NCI-H1048 (cell line): ENCODE measurements around the gene PIP4K2B.

Experiments
- DNase-seq: peaks from one replicate; lab custom pipeline; 2025; lab: John Stamatoyannopoulos, UW

PIP4K2B gene

DNA sequence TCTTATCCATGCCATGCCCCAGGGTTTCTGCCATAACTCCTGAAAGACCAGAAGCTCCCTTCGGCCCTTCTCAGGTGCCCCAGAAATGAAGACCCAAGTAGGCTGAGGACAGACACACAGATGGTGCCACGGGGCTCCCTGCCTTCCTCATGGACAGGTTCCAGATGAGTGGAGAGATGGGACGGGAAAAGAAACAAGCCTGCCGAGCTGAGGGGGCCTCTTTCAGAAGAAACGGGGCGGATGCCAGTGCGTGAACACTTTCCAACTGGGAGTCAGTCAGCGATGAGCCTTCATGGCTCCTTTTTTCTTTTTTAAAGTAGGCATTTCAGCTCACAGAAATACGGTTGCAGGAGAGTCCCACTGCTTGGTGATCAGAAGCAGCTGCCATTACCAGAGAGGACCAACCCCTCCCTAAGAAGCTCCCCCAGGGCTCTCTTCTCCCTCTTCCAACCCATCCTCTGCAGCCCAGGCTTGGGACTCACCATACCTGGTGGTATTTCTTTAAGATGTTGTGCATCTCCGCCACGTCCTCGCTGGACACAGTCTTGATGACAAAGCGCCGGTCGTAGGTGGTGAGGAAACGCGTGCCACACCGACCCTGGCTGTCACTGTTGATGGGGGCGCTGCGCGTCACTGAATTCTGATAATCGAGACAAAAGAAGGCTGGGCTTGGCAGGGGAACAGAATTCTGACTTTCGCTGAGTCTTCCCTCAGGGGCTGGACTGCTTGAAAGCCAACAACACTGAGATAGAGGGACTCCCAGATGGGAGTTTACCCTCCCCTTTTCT is 19.2 kb downstream of the PIP4K2B start:
- no peak for DNase-seq

DNA sequence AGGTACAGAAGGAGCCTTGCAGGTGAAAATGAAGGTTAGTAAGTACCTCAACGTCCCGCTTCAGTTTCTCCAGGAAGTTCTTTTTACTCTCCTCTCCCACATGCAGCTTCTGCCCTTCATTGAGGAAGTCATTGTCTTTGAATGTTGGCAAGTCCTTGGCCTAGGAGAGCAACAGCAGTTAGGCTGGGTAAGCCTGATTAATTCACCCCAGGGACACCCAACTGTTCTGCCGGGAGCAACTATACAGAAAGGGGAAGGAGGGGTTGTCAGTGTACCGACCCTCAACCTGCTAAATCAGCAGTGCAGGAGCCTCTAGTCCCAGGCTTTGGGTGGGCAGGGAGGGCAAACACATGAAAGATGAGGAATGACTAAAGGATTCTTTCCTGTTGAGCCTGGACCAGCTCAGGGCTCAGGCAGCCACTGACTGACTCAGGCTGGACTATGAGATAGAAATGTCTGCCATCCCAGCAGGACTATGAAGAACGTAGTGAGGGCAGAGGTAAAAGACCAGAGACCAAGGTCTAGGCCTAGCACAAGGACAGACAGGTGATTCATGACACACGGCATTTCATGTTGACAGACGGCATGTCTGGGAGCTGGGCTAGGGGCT is 21.6 kb downstream of the PIP4K2B start:
- DNase-seq, result no peak

DNA sequence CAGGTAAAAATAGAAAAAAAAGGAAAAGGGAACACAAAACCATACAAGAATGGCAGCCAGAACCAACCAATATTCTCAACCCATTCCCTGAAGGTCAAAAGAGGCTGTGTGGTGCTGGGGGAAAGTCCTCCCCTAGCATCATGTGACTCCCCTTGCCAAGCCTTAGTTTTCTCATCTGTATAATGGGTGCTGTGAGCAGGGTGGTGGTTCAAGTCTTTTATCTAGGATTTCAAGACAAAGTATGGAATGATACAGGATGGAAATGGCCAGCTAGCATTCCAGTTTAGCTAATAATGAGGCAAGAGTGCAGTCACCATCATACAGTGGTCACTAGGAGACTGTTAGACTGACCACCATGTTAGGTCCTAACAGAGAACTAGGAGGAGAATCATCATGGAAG is 26.1 kb downstream of the PIP4K2B start:
- no peak for DNase-seq

DNA sequence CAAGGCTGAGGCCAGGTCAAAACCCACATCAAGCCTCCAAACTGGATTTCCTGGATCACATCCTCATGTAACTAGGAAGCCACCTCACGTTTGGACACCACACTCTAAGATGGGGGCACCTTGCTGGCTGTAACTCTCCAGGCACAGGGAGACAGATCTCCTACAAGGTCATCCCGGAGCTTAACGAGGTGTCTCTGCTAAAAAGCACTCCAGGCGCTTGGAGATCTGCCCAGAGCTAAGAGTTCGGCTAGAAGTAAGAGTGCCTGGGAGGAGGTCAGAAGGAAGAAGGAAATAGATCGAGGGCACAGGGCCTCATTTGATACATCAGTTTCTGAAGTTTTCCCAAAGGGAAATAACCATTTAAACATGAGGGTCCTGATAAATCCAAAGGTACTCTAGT is 30.9 kb downstream of the PIP4K2B start:
- DNase-seq, result no peak

DNA sequence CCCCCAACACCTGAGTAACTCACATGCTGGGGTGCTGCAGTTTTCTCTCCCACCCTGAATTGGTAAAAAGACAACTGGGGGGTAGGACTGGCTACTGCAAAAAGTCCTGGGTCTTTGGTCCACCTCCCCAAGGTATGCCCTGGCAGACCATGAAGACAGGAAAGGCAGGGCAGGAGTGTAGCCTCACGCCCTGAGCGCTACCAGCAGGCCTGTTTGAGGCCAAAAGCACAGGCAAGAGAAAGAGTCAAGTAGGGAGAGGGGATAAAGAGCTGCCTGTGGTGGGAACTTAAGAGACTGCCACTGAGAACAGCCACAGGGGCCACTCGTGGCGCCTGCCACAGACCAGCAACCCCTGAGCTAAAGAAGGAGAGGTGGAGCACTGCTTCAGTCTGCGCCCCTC is 33.0 kb downstream of the PIP4K2B start:
- DNase-seq, result no peak

DNA sequence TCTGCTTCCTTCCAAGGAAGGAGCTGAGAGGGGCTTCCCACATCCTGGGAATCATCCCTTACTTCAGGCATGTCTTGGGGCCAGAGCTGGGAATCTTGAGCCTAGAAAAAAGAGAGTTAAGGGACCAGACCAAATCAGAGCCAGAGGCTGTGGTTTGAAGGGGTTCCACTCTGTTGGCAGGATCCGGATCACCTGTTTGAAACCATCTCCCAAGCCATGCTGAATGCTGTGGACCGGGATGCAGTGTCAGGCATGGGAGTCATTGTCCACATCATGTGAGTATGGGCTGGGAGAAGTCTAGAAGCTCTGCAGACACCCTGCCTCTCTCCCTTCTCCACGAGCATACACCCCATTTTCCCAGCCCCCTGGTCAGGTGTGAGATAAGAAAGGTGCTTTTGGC is 37.1 kb downstream of the PIP4K2B start:
- DNase-seq, result no peak

DNA sequence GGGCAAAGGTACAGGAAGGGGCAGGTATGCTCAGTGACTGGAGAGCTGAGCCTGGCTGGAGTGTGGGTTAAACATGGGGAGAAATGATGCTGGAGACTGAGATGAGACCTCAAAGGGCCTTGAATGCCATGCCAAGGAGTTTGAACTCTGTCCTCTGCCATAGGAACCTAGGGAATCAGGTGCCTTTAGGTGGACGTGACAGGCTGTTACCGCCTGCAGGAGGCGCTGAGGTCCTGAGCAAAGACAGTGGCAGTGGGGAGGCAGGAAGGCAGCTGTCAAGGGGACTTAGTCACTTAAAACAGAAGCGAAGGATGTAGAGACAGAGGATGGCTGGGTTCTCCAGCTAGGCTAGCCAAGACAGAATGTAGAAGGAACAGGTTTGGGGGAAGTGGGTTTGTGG is 37.7 kb downstream of the PIP4K2B start:
- DNase-seq, result no peak

DNA sequence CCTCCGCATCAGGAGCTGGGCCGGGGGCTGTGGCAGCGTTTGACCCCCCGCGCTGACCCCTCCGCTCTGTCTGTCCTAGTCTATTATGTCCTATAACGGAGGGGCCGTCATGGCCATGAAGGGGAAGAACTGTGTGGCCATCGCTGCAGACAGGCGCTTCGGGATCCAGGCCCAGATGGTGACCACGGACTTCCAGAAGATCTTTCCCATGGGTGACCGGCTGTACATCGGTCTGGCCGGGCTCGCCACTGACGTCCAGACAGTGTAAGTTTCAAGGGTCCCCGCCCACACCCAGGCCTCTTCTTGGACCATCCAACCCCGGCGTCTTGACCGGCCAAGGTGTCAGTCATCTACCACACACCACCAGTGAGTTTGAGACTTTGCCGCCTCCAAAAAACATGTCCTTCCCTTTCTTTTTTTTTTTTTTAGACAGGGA is 46.3 kb downstream of the PIP4K2B start:
- DNase-seq, result no peak

DNA sequence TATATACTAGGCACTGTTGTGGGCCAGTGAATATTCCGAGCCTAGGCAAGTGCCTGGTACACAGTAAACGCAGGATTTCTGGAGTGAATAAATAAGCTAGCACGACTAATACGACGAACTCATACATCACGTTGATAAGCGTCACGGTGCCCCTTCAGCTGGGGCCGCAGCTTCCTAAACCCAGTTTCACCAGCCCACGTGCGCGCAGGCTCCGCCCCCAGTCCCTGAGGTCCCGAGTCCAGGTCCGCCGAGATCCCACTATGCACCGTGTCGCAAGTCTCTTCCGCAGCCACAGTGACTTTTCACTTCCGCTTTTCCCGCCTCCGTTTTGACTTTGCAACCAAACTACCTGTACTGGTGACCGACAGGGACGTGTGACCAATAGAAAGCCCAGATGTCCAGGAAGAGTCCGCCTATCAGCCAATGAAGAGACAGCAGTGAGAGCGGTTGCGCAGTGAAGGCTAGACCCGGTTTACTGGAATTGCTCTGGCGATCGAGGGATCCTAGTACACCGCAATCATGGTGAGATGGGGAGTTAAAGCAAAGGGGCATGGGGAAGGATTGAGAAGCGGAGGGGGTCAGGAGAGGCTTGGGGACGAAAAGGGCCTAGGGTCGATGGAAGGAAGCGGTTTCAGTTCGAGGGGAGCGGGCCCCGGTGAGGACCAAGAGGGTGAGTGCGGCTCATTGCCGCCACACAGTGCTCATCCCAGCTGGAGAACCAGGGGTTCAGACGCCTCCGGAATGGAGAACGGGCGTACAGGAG is 46.9 kb downstream of the PIP4K2B start, which contains the start of gene PSMB3:
PSMB3 (plus strand) TSS at position 434 of the 763 bp plus-strand sequence; CDS start at position 520, 86 bp downstream.
- DNase-seq, result peak; percentile 97

DNA sequence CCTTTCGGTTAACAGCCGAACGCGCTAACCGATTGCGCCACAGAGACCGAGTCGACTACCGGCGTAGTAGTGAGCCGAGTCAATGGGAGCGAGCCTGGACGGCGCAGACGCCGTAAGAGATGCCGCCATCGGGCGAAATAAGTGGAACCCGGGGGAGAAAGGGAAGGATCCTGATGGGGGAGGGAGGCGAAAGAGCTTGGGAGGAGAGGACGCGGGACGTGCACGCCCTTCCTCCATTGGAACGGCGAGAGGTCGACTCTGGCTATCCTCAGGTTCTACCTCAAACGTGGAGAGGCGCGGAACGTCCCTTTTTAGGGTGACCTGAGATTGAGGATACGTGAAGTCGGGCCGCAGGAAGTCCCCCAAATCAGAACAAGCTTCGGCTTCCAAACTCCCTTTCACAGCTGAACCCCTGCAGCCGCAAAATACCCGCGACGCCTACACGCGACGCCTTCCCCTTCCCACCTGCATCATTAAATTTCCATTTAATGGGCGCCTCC is 47.5 kb downstream of the PIP4K2B start:
- DNase-seq, result peak; percentile 50

DNA sequence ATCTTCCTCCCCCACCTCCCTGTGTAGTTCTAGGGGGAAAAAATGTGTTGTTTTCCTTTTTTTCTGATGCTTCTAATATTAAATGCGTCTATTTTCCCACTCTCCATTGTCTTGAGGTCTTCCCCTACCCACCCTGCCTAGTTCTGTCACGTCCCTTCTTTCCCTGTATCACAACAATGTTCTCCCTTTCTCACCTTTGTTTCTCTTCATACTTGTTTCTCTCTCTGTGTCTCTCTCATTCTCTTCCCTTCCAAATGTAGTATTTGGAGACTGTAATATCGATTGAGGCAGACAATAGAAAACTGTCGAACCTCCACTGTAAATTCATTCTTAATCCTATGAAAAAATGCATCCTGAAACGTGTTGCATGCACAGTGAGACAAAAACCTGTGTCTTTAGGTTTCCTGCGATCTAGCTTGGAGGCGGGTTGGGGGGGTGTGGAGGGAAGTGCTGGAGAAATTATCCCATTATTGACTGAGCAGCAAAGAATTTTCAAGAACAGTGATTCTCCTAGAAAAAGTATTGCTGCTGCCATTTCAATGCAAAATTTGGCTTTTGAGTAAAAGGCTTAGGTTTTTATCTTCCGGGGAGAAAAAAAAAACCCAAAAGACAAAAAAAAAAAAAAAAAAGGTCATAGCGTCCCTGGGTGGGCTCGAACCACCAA is 48.1 kb downstream of the PIP4K2B start:
- no peak for DNase-seq

DNA sequence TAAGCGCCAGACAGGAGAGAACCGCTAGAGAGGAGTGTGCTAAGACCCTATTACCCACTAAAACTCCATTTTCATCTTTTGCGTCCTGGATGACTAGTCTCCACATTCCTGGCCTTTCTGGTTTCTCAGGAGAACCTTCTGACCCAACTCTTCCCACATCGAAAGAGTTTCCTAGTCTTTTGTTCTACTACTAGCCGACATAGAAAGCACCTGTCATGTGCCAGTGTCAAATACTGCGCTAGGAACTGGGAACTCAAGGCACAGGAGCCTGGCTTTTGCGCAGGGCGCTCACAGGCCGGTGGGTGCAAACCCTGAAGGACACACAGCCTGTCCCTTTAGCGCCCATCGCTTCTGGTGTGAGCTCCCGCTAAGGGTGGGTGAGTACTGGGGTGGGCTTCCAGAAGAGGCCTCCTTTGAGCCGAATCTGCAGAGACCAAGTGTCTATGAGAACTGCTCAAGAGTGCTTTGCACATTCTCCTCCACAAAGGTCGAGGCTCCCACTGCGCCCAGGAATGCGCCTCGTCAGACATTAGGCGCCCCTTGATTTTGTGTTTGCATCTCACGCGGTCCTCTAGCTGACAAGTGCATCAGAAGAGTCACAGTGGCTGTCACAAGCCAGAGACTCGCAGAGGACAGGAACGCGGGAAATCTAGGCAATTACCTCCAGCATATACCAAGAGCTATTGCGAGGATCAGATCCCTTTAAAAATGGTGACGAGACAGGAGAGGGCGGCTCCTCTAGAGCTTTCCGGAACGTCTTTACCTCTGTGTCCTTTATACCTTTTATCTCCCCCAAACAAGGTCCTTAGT is 48.8 kb downstream of the PIP4K2B start:
- DNase-seq, result no peak

DNA sequence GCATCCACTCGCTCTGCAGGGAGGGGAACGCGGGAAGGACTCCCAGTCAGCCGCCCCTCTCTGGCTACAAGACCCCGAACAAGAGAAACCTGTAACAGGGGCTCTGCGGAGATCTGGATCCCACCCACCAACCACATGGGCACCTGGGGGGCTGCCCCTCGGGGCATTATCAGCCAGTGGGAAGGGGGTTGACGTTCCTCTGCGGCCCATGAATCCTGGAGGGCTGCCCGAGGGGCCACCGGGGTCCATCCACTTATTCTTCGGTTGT is 49.4 kb downstream of the PIP4K2B start:
- DNase-seq, result no peak

DNA sequence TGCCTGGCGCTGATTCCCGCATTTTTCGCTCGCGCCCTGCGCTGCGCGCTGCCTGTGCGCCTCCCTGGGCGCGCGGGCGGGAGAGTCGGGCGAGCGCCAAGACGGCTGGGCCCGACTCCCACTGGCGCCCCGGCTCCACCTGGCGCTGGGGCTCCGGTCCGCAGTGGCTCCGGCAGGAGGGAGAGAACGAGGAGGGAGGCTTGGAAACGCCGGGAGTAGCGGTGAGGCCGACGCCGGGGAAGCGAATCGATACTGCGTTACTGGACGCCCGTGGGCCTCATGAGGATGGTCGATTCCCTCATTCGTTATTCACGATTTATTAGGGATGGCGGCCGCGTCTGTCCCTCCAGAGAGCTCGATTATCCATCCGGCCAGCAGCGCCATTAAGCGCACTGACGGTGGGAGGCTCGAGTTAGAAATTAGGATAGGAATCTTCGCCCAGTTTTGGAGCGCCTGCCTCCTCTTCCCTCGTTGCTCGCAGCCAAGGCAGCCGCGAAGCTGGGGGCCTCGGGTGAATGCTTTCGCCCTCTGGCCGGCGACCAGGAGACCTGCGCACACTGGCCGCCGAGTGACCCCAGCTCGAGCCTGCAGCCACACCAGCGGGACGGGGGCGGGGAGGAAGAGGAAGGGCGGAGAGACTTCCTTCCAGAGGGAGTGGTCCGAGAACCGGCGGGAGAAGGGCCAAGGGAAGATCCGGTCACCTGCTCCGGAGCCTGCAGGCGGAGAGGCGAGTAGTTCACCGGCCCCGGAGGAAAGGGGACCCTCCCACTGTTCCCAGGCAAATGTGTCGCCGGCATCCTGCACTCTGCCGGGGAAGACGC is 49.9 kb downstream of the PIP4K2B start:
- no peak for DNase-seq

DNA sequence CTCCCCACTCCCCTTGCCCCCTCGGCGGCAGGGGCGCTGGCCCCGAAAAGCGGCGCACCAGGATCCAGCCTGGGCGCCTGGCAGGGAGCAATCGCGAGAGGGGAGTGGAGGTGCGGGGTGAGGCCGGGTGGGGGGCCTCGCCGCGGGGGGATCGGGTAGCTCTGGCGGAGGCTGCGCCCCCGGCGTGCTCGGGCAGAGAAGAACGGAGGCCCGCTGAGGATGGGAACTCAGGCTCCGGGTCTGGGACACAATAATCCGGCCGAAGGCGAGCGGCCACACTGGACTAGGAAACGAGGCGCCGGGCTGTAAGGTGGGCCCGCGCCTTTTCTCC is 50.5 kb downstream of the PIP4K2B start:
- no peak for DNase-seq

DNA sequence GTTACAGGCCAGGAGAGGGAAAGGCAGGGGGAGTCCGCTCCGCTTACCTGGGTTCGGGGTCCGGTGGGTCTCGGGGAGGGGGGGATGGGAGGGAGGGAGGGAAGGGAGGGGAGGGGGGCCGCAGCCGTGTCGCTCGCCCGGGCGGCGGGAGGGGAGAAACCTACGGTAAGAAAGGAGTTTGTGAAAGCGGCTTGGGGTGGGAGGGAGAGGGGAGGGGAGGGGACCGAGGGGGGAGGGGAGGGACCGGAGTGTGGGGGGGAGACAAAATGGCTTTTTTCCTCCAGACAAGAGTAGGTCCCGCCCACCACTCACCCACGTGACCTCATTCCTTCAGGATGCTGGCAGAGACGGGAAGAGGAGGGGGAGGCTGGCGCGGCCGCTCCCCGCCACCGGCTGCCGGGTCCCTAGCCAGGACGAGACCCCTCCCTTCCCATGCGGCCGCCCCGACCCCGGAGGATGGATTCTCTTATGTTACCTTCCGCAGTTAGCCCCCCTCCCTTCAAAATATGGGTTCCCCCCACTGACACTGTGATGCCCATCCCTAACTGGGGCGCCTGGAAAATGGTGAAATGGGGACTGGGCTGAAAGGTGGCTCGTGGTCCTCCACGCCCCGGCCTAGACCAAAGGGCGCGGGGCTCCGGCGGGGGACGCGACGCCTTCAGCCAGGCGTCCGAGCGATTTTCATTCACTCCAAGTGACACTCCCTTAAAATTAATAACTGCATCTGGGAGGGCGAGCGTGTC is 51.0 kb downstream of the PIP4K2B start, which contains the start of gene PCGF2:
PCGF2 (minus strand) TSS at position 188 of the 743 bp plus-strand sequence. CDS start 7,934 bp downstream, outside the sequence.
- DNase-seq, result peak; percentile 88

DNA sequence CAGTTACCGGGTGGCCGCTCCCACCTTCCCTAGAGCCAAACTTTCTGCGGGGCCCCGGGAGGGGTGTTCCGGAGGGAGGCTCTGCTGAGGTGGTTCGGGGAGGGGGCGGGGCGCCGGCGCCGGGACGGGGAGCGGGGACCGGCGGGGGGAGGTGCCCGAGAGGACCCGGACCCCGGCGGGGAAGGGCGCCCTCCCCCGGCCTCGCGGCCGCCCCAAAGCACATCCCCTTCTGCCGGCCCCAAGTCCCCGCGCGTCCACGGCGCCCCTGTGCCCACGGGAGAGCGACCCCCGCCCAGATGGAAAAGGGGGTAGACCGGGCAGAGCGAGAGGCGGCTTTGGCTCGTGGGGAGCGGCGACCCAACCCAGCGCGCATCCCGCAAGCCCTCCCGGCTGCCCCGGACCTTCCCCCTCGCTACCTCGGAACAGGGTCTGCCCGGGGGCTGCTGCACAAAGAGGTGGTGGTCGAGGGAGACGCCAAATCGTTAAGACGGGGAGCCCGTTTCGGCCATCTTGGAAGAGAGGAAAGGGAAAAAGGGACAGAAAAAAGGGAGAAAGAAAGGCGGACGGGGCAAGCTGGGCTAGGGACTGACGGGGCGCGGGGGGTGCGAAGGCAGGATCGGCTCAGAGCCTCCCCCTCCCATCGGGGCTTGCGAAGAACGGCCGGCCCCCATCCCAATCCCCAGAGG is 51.8 kb downstream of the PIP4K2B start:
- no peak for DNase-seq

DNA sequence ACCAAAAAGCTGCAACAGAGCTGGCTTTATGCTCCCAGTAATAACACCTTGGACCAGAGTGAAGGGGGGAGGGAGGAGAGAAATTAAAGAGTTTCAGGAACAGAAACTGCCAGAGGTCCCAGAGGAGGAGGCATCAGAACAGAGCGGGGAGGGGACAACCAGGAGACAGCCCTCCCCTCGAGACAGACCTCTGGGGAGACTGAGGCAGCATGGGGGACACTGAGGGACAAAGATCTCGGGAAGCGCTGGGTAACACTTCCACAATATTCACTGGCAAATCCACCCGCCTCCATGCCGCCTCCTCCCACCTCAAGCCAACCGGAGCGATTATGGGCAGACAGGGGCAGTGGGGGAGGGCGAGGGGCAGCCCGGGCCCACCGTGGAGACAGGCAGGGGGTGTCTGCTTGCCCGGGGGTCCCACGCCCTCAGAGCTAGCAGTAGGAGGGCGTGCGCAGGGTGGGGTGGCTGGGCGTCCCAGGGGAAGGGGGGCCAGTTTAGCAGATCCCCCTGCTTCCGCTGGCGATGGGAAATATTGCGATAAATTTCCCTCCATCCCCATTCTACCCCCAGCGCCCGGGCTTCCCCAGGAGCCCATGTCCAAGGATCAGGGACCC is 52.4 kb downstream of the PIP4K2B start:
- no peak for DNase-seq
